GM12875 (cell line): Measurements from ENCODE around the gene KIF5C.

Experiments used
- H3K4me3 ChIP-seq: one replicate; pipeline ENCODE4 v1.5.1; 2011; ENCODE audit warnings: low read depth, low read length, control low read depth
- TF ChIP-seq, protein P1 (sequence below): IDR thresholded peaks from 2 replicates; pipeline ENCODE4 v1.5.1; 2011; ENCODE audit warnings: low read depth, mild to moderate bottlenecking, control low read depth, inconsistent platforms, low read length, moderate library complexity, borderline replicate concordance; ENCODE audit not compliant: insufficient read depth

KIF5C gene

DNA sequence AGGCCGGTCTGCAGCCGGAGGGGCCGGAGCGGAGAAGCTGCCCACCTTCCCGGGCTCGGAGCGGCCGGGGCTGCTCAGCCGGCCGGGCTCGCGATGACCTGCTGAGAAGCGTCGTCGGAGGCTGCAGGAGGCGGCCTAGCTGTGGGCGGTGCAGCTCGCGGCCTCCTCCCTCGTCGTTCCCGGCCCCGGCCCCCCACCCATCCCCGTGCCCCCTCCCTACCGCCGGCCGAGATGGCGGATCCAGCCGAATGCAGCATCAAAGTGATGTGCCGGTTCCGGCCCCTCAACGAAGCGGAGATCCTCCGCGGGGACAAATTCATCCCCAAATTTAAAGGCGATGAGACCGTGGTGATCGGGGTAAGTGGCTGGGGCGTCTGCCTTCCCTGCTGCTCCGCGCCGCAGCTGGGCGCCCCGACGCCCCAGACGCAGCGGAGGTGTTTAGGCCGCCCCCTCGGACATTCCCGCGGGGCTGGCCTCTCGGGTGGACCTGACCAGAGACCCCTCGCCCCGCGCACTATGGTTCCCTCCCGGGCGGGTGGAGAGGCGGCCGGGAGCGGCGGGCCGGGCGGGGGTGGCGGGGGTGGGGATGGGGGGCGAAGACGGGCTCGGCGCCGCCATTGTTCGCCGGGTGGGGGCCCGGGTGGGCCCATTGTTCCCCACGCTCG lies 492 bp downstream of the KIF5C start:
- H3K4me3 ChIP-seq: peak overlapping the region; percentile 49
- TF ChIP-seq, protein P1, sequence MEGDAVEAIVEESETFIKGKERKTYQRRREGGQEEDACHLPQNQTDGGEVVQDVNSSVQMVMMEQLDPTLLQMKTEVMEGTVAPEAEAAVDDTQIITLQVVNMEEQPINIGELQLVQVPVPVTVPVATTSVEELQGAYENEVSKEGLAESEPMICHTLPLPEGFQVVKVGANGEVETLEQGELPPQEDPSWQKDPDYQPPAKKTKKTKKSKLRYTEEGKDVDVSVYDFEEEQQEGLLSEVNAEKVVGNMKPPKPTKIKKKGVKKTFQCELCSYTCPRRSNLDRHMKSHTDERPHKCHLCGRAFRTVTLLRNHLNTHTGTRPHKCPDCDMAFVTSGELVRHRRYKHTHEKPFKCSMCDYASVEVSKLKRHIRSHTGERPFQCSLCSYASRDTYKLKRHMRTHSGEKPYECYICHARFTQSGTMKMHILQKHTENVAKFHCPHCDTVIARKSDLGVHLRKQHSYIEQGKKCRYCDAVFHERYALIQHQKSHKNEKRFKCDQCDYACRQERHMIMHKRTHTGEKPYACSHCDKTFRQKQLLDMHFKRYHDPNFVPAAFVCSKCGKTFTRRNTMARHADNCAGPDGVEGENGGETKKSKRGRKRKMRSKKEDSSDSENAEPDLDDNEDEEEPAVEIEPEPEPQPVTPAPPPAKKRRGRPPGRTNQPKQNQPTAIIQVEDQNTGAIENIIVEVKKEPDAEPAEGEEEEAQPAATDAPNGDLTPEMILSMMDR: no peak

DNA sequence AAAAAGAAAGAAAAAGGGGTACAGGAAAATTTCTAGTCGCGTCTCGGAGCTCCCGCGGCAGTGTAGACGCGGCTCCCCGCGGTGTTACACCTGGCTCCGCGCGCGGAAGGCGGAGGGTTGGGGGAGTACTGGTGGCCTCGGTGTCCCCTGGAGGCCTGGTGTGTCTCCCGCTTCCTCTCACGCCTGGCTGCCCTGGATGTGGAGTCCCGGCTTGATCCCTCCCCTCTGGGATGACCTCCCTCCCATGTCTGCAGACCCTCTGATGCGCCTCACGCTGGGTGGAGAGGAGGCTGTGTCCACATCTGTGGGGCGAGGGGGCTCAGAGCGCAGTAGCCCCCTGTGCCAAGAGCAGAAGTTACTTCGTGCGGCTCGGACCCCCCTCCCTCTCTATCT lies 1.2 kb downstream of the KIF5C start:
- H3K4me3 ChIP-seq: peak overlapping the region; percentile 49
- TF ChIP-seq, protein P1: no peak

DNA sequence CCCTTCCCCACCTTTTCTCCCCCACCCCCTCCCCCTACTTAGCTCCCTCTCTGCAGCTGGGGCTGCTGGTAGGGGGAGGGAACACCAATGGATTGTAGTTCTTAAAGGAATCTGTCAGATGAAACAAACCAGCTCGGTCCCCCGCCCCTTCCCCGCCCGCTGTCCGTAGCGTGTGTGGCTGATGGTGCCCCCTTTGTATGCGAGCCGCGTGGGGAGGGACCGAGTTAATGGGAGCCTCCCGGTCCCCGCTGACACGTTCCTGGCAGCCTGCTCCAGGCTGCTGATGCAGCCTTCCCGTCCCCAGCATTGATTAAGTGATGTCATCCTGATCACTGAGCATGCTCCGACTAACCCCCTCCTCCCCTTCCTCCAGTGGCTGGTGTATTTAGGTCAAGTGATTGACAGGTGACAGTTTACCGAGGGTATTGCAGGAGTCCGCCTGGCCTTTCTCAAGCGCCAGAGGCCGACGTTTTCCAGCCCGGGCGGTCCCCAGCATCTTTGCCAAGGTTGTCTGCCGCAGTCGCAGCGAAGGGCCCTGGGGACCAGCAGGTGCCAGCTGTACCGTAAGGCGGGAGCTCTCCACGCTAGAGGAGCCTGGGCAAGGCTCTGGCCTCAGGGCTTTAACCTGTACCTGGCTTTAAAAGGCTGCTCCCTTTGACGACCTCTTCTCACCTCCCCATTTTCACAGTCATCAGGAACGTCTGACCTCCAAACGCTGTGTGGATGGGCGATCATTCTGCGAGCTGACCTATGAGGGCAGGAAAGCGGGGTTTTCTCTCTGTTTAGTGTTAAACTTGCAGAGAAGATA lies 1.8 kb downstream of the KIF5C start:
- H3K4me3 ChIP-seq: no peak overlapping the region
- TF ChIP-seq, protein P1: no peak

DNA sequence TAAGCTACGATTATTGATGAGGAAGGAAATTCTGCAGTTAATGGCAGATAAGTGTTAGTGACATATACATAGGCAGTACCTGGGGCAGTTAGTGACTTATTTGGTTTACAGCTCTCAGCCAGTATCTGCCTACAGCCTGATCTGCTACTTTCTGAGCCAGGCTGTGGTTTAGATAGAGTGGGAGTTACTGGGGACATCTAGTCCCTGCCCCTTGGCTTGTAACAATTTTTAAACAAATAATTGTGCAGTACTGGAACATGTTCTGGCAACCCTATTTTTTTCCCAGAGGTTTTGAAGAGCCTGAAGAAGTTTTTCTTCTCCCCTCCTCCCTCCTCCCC lies 2.3 kb downstream of the KIF5C start:
- H3K4me3 ChIP-seq: no peak overlapping the region
- TF ChIP-seq, protein P1: no peak

DNA sequence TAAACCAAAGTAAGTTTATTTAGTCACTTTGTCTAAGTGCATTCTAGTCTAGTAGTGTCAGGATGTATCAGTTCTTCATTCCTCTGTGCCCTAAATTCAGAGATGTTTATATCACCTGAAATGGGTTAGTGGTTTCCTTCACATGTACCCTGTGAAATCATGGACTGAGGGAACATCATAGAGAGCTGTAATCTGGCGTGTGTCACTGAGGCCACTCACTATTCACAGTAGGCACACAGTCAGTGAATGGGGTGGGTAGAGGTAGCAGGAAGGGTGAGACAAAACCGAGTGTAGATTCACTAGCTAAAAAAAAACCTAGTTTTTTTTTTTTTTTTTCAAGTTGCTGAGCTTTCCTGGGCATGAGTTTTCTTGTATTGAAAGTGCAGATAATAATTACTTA lies 5.6 kb downstream of the KIF5C start:
- no peak overlapping the region for H3K4me3 ChIP-seq
- TF ChIP-seq, protein P1: no peak

DNA sequence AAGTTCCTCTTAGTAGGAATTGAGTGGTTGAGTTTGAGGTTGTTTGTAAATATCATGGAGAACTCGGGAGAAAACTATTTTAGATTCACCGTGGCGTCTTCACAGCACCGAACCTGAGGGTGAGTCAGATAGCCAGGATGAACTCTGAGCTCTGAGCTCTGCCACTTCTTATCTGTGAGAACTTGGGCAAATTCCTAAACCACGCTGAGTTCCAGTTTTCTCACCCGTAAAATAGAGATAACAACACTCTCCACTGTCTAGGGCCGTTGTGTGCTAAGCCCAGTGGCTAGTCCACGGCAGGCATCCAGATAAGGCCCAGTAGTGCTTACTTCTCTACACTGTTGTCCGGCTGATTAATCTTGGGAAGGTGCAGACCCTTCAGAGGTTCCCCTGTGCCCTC lies 7.0 kb downstream of the KIF5C start:
- no peak overlapping the region for H3K4me3 ChIP-seq
- TF ChIP-seq, protein P1: no peak

DNA sequence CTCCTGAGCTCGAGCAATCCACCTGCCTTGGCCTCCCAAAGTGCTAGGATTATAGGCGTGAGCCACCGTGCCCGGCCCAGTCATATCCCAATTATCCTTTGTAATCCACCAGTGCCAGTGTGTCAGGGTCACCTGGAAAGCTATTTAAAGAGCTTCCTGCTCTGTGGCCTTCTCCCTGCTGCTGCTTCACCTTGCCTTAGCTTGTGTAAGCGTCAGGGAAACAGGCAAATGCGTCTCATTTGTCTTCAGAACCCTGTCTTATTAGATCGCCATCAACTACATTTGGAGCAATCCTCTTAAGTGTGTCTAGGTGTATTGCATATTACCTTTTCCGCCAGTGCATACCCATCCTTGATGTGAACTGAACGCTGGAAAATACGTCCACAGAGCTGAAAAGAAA lies 10.2 kb downstream of the KIF5C start:
- no peak overlapping the region for H3K4me3 ChIP-seq
- TF ChIP-seq, protein P1: no peak
